Loucy (cell line): ENCODE results near the gene B3GNT4.

ENCODE experiments used
- H2AFZ ChIP-seq: fragments of 200-600 bp; sonication (generic); 2 replicates; pipeline ENCODE4 v1.6.0; 2016; ENCODE audit warnings: antibody characterized with exemption, mild to moderate bottlenecking, low read length, moderate library complexity
- H3F3A ChIP-seq: fragments of 200-600 bp; 2 replicates; pipeline ENCODE4 v1.6.0; 2016; ENCODE audit warnings: antibody characterized with exemption, low read depth, mild to moderate bottlenecking
- H3K27me3 ChIP-seq: fragments of 200-600 bp; sonication (generic); 2 replicates; pipeline ENCODE4 v1.6.1; 2014; ENCODE audit warnings: low read length, mild to moderate bottlenecking; ENCODE audit not compliant: insufficient read depth, poor library complexity, severe bottlenecking
- H3K36me3 ChIP-seq: fragments of 200-600 bp; sonication (generic); 2 replicates; pipeline ENCODE4 v1.6.1; 2016; ENCODE audit warnings: low read length; ENCODE audit not compliant: insufficient read depth
- H3K4me1 ChIP-seq: fragments of 200-600 bp; sonication (generic); 2 replicates; pipeline ENCODE4 v1.5.1; 2014; ENCODE audit warnings: low read length, mild to moderate bottlenecking; ENCODE audit not compliant: insufficient read depth, poor library complexity, severe bottlenecking
- H3K4me2 ChIP-seq: fragments of 200-600 bp; sonication (generic); 2 replicates; pipeline ENCODE4 v1.6.0; 2014; ENCODE audit warnings: antibody characterized with exemption, low read length, low read depth, mild to moderate bottlenecking; ENCODE audit not compliant: poor library complexity, severe bottlenecking
- H3K4me3 ChIP-seq: fragments of 200-600 bp; sonication (generic); 2 replicates; pipeline ENCODE4 v1.5.1; 2014; ENCODE audit warnings: low read length, mild to moderate bottlenecking, mixed read lengths; ENCODE audit not compliant: poor library complexity, severe bottlenecking
- H3K79me2 ChIP-seq: fragments of 200-600 bp; sonication (generic); 2 replicates; pipeline ENCODE4 v1.6.1; 2014; ENCODE audit warnings: low read length; ENCODE audit not compliant: insufficient read depth
- H3K9ac ChIP-seq: fragments of 200-600 bp; sonication (generic); 2 replicates; pipeline ENCODE4 v1.6.0; 2014; ENCODE audit warnings: mild to moderate bottlenecking, low read depth, low read length, moderate library complexity; ENCODE audit not compliant: poor library complexity, severe bottlenecking
- H3K9me2 ChIP-seq: fragments of 200-600 bp; sonication (generic); replicated peaks from 2 replicates; pipeline ENCODE4 v1.6.1; 2016; ENCODE audit warnings: low read depth, low read length, mixed read lengths
- H3K9me3 ChIP-seq: fragments of 200-600 bp; sonication (generic); 2 replicates; pipeline ENCODE4 v1.6.1; 2014; ENCODE audit warnings: mild to moderate bottlenecking, antibody characterized with exemption, low read length, low read depth; ENCODE audit not compliant: insufficient read depth
- H4K20me1 ChIP-seq: fragments of 200-600 bp; sonication (generic); 2 replicates; pipeline ENCODE4 v1.6.0; 2014; ENCODE audit warnings: antibody characterized with exemption, low read length, mild to moderate bottlenecking; ENCODE audit not compliant: insufficient read depth, poor library complexity, severe bottlenecking
- EZH2phosphoT487 ChIP-seq: fragments of 200-600 bp; IDR thresholded peaks from 2 replicates; pipeline ENCODE4 v1.6.1; 2018; ENCODE audit warnings: antibody characterized with exemption, mild to moderate bottlenecking, moderate library complexity, borderline replicate concordance
- TF ChIP-seq, protein P1 (sequence below): fragments of 200-600 bp; sonication (generic); conservative IDR thresholded peaks from 2 replicates; pipeline ENCODE4 v1.5.1; 2014; ENCODE audit warnings: mild to moderate bottlenecking, antibody characterized with exemption, low read length

B3GNT4 gene

GRCh38 chr12:122226366-122227125 is 23.0 kb downstream of the B3GNT4 start:
- TF ChIP-seq, protein P1, sequence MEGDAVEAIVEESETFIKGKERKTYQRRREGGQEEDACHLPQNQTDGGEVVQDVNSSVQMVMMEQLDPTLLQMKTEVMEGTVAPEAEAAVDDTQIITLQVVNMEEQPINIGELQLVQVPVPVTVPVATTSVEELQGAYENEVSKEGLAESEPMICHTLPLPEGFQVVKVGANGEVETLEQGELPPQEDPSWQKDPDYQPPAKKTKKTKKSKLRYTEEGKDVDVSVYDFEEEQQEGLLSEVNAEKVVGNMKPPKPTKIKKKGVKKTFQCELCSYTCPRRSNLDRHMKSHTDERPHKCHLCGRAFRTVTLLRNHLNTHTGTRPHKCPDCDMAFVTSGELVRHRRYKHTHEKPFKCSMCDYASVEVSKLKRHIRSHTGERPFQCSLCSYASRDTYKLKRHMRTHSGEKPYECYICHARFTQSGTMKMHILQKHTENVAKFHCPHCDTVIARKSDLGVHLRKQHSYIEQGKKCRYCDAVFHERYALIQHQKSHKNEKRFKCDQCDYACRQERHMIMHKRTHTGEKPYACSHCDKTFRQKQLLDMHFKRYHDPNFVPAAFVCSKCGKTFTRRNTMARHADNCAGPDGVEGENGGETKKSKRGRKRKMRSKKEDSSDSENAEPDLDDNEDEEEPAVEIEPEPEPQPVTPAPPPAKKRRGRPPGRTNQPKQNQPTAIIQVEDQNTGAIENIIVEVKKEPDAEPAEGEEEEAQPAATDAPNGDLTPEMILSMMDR, result no peak
- no peak for TF ChIP-seq EZH2phosphoT487
- no peaks in the 10 kb centered on the region for H3K9me3 ChIP-seq
- H3K9me2 ChIP-seq, result no peaks in the 10 kb centered on the region
- no peaks in the 10 kb centered on the region for H3K27me3 ChIP-seq
- no peak overlapping the region for H3K9ac ChIP-seq
- peaks cover 41% of the 10 kb centered on the region for H3K79me2 ChIP-seq
- peak overlapping the region; percentile 73 for H3K4me3 ChIP-seq
- peaks cover 5% of the 10 kb centered on the region; the same call in 1 of the 2 replicates for H3F3A ChIP-seq
- peaks cover 37% of the 10 kb centered on the region for H4K20me1 ChIP-seq
- no peak overlapping the region for H2AFZ ChIP-seq
- peaks cover 8% of the 10 kb centered on the region; the same call in 1 of the 2 replicates for H3K36me3 ChIP-seq
- peak overlapping the region; percentile 90 for H3K4me2 ChIP-seq
- peaks cover 37% of the 10 kb centered on the region for H3K4me1 ChIP-seq

DNA sequence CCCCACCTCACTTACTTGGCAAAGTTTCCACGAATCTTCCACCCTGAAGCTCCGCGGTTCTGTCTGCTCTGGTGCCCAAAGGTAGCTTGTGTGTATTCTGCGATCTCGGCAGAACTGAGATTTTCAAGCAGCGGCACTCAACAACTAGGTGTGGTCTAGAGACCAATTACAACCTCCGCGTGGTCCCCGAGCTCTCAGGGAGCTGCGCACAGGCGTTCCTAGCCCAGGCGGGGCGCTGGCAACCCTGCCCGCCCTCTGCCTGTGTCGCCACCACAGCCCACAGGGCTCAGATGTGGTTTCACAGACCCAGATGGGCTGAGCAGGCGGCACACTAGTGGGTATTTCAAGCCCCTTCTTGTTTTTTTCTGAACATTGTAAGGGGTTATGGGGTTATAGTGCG is 23.8 kb downstream of the B3GNT4 start:
- TF ChIP-seq, protein P1, result 0 out of 2 replicates have a peak, but pooled peaks have one; percentile 31
- no peak for TF ChIP-seq EZH2phosphoT487
- H4K20me1 ChIP-seq, result peaks cover 34% of the 10 kb centered on the region
- peaks cover 5% of the 10 kb centered on the region; the same call in 1 of the 2 replicates for H3F3A ChIP-seq
- peaks cover 33% of the 10 kb centered on the region for H3K79me2 ChIP-seq
- no peaks in the 10 kb centered on the region for H3K9me3 ChIP-seq
- peak overlapping the region; percentile 73 for H3K4me3 ChIP-seq
- peak overlapping the region; percentile 31; the same call in 1 of the 2 replicates for H2AFZ ChIP-seq
- H3K4me1 ChIP-seq, result peaks cover 32% of the 10 kb centered on the region
- H3K9me2 ChIP-seq, result no peaks in the 10 kb centered on the region
- peak overlapping the region; percentile 90 for H3K4me2 ChIP-seq
- H3K9ac ChIP-seq, result peak overlapping the region; percentile 63
- peaks cover 13% of the 10 kb centered on the region; the same call in 1 of the 2 replicates for H3K36me3 ChIP-seq
- H3K27me3 ChIP-seq, result no peaks in the 10 kb centered on the region

DNA sequence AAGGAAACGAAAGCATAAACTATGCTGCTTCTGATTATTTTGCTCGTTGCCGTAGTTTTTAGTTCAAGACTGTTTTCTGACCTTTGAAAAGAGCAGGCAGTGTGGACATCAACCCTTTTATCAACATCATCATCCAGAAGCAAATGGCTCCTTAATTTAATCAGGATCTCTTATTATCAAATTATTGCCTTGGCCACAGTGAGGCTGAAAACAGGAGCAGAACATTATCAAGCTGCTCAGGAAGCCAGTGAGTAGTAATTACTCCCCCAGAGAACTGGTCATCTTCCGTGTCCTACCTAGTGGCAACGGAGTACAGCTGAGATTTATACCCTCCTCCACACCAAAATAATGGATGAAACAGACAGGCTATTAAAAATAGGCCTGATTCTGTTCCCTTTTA is 24.6 kb downstream of the B3GNT4 start:
- Histone ChIP-seq H3K4me3 (peak overlapping the region; percentile 73), H4K20me1 (peaks cover 27% of the 10 kb centered on the region), H3K79me2 (peaks cover 25% of the 10 kb centered on the region), H3F3A (peaks cover 5% of the 10 kb centered on the region; the same call in 1 of the 2 replicates), H2AFZ (peak overlapping the region; percentile 31; the same call in 1 of the 2 replicates), H3K9me3 (no peaks in the 10 kb centered on the region), H3K4me2 (peak overlapping the region; percentile 90), H3K36me3 (peaks cover 16% of the 10 kb centered on the region; the same call in 1 of the 2 replicates), H3K4me1 (peaks cover 32% of the 10 kb centered on the region), H3K9me2 (no peaks in the 10 kb centered on the region), H3K9ac (peak overlapping the region; percentile 63), H3K27me3 (no peaks in the 10 kb centered on the region)
- TF ChIP-seq, protein P1, result no peak
- no peak for TF ChIP-seq EZH2phosphoT487
